Suppressor macrophage (primary cell): ENCODE data around the gene CLDN5.

Experiments used
- DNase-seq, 4 experiments: peaks; one replicate each; pipeline ENCODE4 v3.0.0-alpha.2; 2020 to 2022

CLDN5 gene

GRCh38 chr22:19503869-19504268, 20.3 kb downstream of the CLDN5 start:
- DNase-seq, result no peak

- no peak for DNase-seq
These were observed 20.8 kb downstream of the CLDN5 start for GRCh38 chr22:19503367-19503766.

GRCh38 chr22:19501897-19502447, 22.2 kb downstream of the CLDN5 start:
- DNase-seq, result no peak

- no peak for DNase-seq
These were observed 24.3 kb downstream of the CLDN5 start for GRCh38 chr22:19499880-19500242.

- DNase-seq, result no peak
These were observed 24.9 kb downstream of the CLDN5 start for GRCh38 chr22:19499236-19499879.

GRCh38 chr22:19498866-19499190, 25.4 kb downstream of the CLDN5 start:
- DNase-seq, result no peak

- DNase-seq, result no peak
These were observed 25.9 kb downstream of the CLDN5 start for GRCh38 chr22:19498154-19498865.

- DNase-seq, result peak; percentile 7 to 42 (median 24)
These were observed 27.0 kb downstream of the CLDN5 start for GRCh38 chr22:19497245-19497644.

GRCh38 chr22:19496324-19496630, 27.9 kb downstream of the CLDN5 start:
- DNase-seq, result no peak

- peak in 1 of 4 experiments; percentile 4 for DNase-seq
These were observed 28.5 kb downstream of the CLDN5 start for GRCh38 chr22:19495562-19496323.

- no peak for DNase-seq
These were observed 29.5 kb downstream of the CLDN5 start for GRCh38 chr22:19494676-19495173.

GRCh38 chr22:19494001-19494560, 30.1 kb downstream of the CLDN5 start:
- no peak for DNase-seq

- no peak for DNase-seq
These were observed 31.6 kb downstream of the CLDN5 start for GRCh38 chr22:19492504-19493174.

GRCh38 chr22:19490628-19491230, 33.5 kb downstream of the CLDN5 start:
- DNase-seq, result no peak

- DNase-seq, result peak; percentile 16 to 46 (median 30)
These were observed 35.0 kb downstream of the CLDN5 start for GRCh38 chr22:19488884-19489843.

GRCh38 chr22:19488285-19488684, 35.9 kb downstream of the CLDN5 start:
- DNase-seq, result no peak

GRCh38 chr22:19483481-19484244, 40.5 kb downstream of the CLDN5 start:
- DNase-seq, result no peak

GRCh38 chr22:19482297-19482696, 41.9 kb downstream of the CLDN5 start:
- DNase-seq, result no peak

GRCh38 chr22:19480789-19481188, 43.4 kb downstream of the CLDN5 start:
- no peak for DNase-seq

- no peak for DNase-seq
These were observed 44.0 kb downstream of the CLDN5 start for GRCh38 chr22:19480173-19480568.
